ENCODE results near the gene E2F4.

DNA sequence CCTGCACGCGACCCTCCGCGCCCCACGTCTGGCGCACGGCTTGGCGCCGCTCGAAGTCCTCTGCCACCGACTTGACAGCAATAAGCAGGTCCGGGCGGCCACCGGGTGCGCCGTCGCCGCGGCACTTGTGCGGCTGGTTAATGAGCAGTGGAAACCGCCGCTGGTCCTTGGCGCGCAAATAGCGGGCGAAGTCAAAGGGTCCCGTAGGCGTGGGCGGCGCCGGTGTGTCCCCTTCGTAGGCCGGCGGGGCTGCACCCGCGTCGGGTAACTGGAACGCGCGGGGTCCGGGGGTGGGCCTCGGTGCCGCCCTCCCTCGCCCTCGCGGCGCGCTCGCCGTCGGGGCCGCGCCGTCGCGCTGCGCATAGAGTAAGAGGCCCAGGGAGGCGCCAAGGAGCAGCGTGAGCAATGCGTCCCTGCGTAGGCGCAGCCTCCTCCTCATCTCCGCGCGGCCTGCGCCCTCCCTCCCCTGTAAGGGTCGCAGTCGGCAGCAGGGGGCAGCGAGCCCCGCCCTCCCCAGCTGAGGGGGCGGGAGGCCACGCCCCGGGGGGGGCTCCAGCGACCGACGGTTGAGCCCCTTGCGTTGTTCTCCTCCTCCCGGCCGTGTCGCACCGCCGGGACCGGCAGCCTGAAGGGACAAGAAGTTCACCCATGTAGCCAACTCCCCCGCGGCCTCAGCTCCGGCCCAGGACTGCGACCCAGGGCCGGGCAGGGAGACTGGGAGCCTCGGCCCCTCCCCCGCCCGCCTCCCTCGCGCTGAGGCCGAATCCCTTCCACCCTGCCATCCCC lies 41.7 kb upstream of the E2F4 start:
- TF ChIP-seq POLR2A (IDR thresholded peaks at IDR 0.05; ENCODE audit: low read depth, low read length): no peak
- no peak for TF ChIP-seq POLR2AphosphoS5 (IDR thresholded peaks at IDR 0.05; ENCODE audit: low read depth, low read length)
- no peak for TF ChIP-seq TAF1 (IDR thresholded peaks at IDR 0.05; ENCODE audit: low read depth, low read length)
- no peak for TF ChIP-seq SPI1 (IDR thresholded peaks at IDR 0.05; ENCODE audit: low read depth, low read length)
- TF ChIP-seq PAX5 (IDR thresholded peaks at IDR 0.05; ENCODE audit: insufficient read depth, low read length, severe bottlenecking): no peak
